PC-3 (cell line): ENCODE measurements around the gene SLCO3A1.

Experiments used
- CTCF ChIP-seq: fragments of 300-600 bp; sonication (generic); conservative IDR thresholded peaks from 2 replicates; pipeline ENCODE4 v1.5.1; 2017; ENCODE audit warnings: antibody characterized with exemption, low read depth, mild to moderate bottlenecking, low read length
- EZH2 ChIP-seq: fragments of 300-600 bp; sonication (generic); IDR thresholded peaks from one replicate; pipeline ENCODE4 v1.6.1; 2017; ENCODE audit warnings: antibody characterized with exemption, mild to moderate bottlenecking, low read length; ENCODE audit not compliant: unreplicated experiment
- EZH2phosphoT487 ChIP-seq: fragments of 300-600 bp; sonication (generic); IDR thresholded peaks from 2 replicates; pipeline ENCODE4 v1.6.1; 2018; ENCODE audit warnings: mild to moderate bottlenecking, antibody characterized with exemption, low read length, borderline replicate concordance

GRCh38 chr15:91904942-91905341 lies 51.4 kb downstream of the SLCO3A1 start:
- TF ChIP-seq CTCF (no peak), EZH2 (no peak), EZH2phosphoT487 (no peak)
